CD14-positive monocyte (primary cell): ENCODE measurements around the gene GOLGA5. TPM values are rescaled to one million over a fixed set of nuclear protein-coding genes. Genes with fewer than 3 reads are reported as not detected.
A peak's percentile ranks its signal among the peaks of the same experiment; 100 is the strongest.

Source experiments
- DNase-seq, 3 donors: peaks; one replicate each; pipeline ENCODE4 v3.0.0-alpha.2; 2011 to 2022
- H2AFZ ChIP-seq: 2 replicates; pipeline ENCODE4 v1.6.0; 2012; ENCODE audit warnings: mild to moderate bottlenecking, low read depth, low read length, inconsistent platforms; ENCODE audit not compliant: insufficient read depth, poor library complexity, severe bottlenecking
- H3K27ac ChIP-seq, 2 donors: 1 replicate in 1 of 2; 2 replicates in 1 of 2; pipeline ENCODE4 v1.5.1; 2012 to 2013; ENCODE audit warnings: low read length in 2 of 2, control low read depth in 1 of 2, inconsistent platforms in 1 of 2, low read depth in 1 of 2, mild to moderate bottlenecking in 1 of 2
- H3K27me3 ChIP-seq, 2 donors: one replicate each; pipeline versions ENCODE4 v1.6.0 to v1.6.1; 2011 to 2013; ENCODE audit warnings: low read length in 2 of 2; ENCODE audit not compliant: control insufficient read depth in 2 of 2, insufficient read depth in 2 of 2
- H3K36me3 ChIP-seq, 2 donors: replicated peaks in 1 of 2; 1 replicate in 1 of 2; 2 replicates in 1 of 2; pipeline versions ENCODE4 v1.5.1 to v1.6.1; 2012 to 2013; ENCODE audit warnings: low read length in 2 of 2, control low read depth in 1 of 2, inconsistent platforms in 1 of 2, mild to moderate bottlenecking in 1 of 2; ENCODE audit not compliant: insufficient read depth in 2 of 2, control insufficient read depth in 1 of 2
- H3K4me1 ChIP-seq, 2 donors: 1 replicate in 1 of 2; 2 replicates in 1 of 2; pipeline versions ENCODE4 v1.5.1 to v1.6.1; 2012 to 2013; ENCODE audit warnings: low read length in 2 of 2, control low read depth in 1 of 2, inconsistent platforms in 1 of 2, mild to moderate bottlenecking in 1 of 2, moderate library complexity in 1 of 2; ENCODE audit not compliant: insufficient read depth in 2 of 2, control insufficient read depth in 1 of 2
- H3K4me2 ChIP-seq: replicated peaks from 2 replicates; pipeline ENCODE3; 2012; ENCODE audit warnings: low read length, moderate library complexity, mild to moderate bottlenecking; ENCODE audit not compliant: poor library complexity, severe bottlenecking; ENCODE audit errors: extremely low read depth
- H3K4me3 ChIP-seq, 3 experiments: fragments of 200-600 bp in 1 of 3; sonication (generic) in 1 of 3; replicated peaks in 1 of 3; 1 replicate in 2 of 3; 2 replicates in 1 of 3; pipeline ENCODE4 v1.5.1; 2011 to 2013; ENCODE audit warnings: low read length in 3 of 3, mild to moderate bottlenecking in 3 of 3, control low read depth in 2 of 3, low read depth in 2 of 3, inconsistent platforms in 1 of 3, moderate library complexity in 1 of 3
- H3K79me2 ChIP-seq: 2 replicates; pipeline ENCODE4 v1.6.0; 2012; ENCODE audit warnings: mild to moderate bottlenecking, control low read depth, inconsistent platforms, low read length, moderate library complexity; ENCODE audit not compliant: insufficient read depth
- H3K9ac ChIP-seq: 2 replicates; pipeline ENCODE4 v1.6.0; 2017; ENCODE audit warnings: low read length, mild to moderate bottlenecking; ENCODE audit not compliant: insufficient read depth, poor library complexity, severe bottlenecking
- H3K9me3 ChIP-seq, 2 donors: replicated peaks in 1 of 2; 1 replicate in 1 of 2; 2 replicates in 1 of 2; pipeline versions ENCODE4 v1.5.1 to v1.6.1; 2012 to 2013; ENCODE audit warnings: low read length in 2 of 2, control low read depth in 1 of 2; ENCODE audit not compliant: control insufficient read depth in 1 of 2, insufficient read depth in 1 of 2
- H4K20me1 ChIP-seq: 2 replicates; pipeline ENCODE4 v1.6.0; 2012; ENCODE audit warnings: mild to moderate bottlenecking, low read length, control low read depth, moderate library complexity; ENCODE audit not compliant: insufficient read depth
- H3K27ac Mint-ChIP-seq, 7 donors: one replicate each; pipeline ENCODE4 v1.8.0; 2020; ENCODE audit warnings: mild to moderate bottlenecking in 7 of 7, mixed read lengths in 7 of 7, moderate library complexity in 6 of 7, inconsistent platforms in 2 of 7
- H3K27me3 Mint-ChIP-seq, 3 donors: one replicate each; pipeline ENCODE4 v1.8.0; 2021 to 2022; ENCODE audit warnings: low read depth in 3 of 3, mild to moderate bottlenecking in 3 of 3, mixed read lengths in 3 of 3, moderate library complexity in 3 of 3, inconsistent platforms in 1 of 3
- H3K36me3 Mint-ChIP-seq, 2 donors: one replicate each; pipeline ENCODE4 v1.8.0; 2020; ENCODE audit warnings: mixed read lengths in 2 of 2, inconsistent platforms in 1 of 2, mild to moderate bottlenecking in 1 of 2
- H3K4me1 Mint-ChIP-seq: one replicate; pipeline ENCODE4 v1.8.0; 2020; ENCODE audit warnings: mild to moderate bottlenecking, mixed read lengths
- H3K4me3 Mint-ChIP-seq, 2 donors: one replicate each; pipeline ENCODE4 v1.8.0; 2020; ENCODE audit warnings: mild to moderate bottlenecking in 2 of 2, mixed read lengths in 2 of 2, moderate library complexity in 1 of 2
- H3K9me3 Mint-ChIP-seq, 7 donors: one replicate each; pipeline ENCODE4 v1.8.0; 2020 to 2022; ENCODE audit warnings: mixed read lengths in 7 of 7, mild to moderate bottlenecking in 6 of 7, moderate library complexity in 6 of 7, inconsistent platforms in 2 of 7
- WGBS: methylation state at CpG from one replicate; pipeline ENCODE4 v1.1.5; 2013; ENCODE audit warnings: missing lambda C conversion rate; ENCODE audit not compliant: insufficient coverage; 5-methylcytosine and 5-hydroxymethylcytosine counted together
- intact Hi-C, 2 donors: fragments of 100-400 bp; cut with micrococcal nuclease; formaldehyde crosslinking; loops; one replicate each; pipeline versions ENCODE4 v1.15.0 to v1.15.1; 2023
- polyA plus RNA-seq, 3 donors: library from polyadenylated mRNA; depleted of rRNA in 1 of 3; unstranded in 2 of 3; stranded (reverse) in 1 of 3; fragments of 300-500 nt in 2 of 3; fragments of >200 nt in 1 of 3; fragmentation: Illumina TruSeq in 2 of 3; gene quantifications; 1 replicate in 2 of 3; 2 replicates in 1 of 3; pipeline ENCODE4 v1.2.3, GENCODE V29; 2012 to 2021
- TF ChIP-seq, protein P1 (sequence below): fragments of 200-600 bp; IDR thresholded peaks from one replicate; pipeline ENCODE4 v1.8.0; 2022; ENCODE audit warnings: antibody characterized with exemption, mild to moderate bottlenecking

GOLGA5 gene
- polyA plus RNA-seq, 3 donors, result 12.4 to 19.0 (median 16.3) TPM

DNA sequence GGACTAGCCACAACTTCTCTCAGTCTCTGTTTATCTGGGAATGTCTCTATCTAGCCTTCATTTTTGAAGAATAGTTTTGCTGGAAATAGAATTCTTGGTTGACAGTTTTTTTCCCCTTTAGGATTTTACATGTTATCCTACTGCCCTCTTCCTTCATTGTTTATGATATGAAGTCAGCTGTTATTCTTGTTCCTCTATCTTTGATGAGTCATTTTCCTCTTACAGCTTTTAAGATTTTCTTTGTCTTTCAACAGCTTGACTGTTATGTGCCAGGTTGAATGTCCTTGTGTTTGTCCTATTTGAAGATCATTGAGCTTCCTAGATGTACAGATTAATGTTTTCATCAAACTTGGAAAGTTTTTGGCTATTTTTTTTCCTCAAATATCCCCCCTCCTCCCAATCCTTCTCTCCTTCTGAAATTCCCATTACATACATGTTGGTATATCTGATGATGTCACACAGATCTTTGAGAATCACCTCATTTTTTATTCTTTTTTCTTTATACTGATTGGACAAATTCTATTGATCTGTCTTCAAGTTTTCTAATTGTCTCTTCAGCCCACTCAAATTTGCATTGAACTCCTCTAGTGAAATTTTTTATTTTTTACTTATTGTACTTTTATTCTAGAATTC, 4.5 kb upstream of the GOLGA5 start:
- Mint-ChIP-seq H3K4me3 (no peak overlapping the region), H3K9me3 (peaks cover 14 to 39% (median 27%) of the 10 kb centered on the region in 7 donors), H3K27me3 (peaks cover 0 to 2% (median 0%) of the 10 kb centered on the region in 3 donors), H3K4me1 (peaks cover 28% of the 10 kb centered on the region), H3K36me3 (peaks cover 0 to 11% of the 10 kb centered on the region in 2 donors), H3K27ac (no peak overlapping the region)
- Histone ChIP-seq H3K36me3 (no peaks in the 10 kb centered on the region), H3K4me2 (no peak overlapping the region), H3K4me1 (peaks cover 14 to 40% of the 10 kb centered on the region in 2 donors), H4K20me1 (no peaks in the 10 kb centered on the region), H3K79me2 (peaks cover 5% of the 10 kb centered on the region), H3K27me3 (no peaks in the 10 kb centered on the region), H3K27ac (no peak overlapping the region), H3K9me3 (peaks cover 17 to 25% of the 10 kb centered on the region in 2 donors), H3K9ac (no peak overlapping the region), H2AFZ (no peak overlapping the region), H3K4me3 (no peak overlapping the region)
- intact Hi-C loops, result loop anchor here in 1 of 2 donors (2.0 to 10.0 kb wide), 3 partner anchors 42 to 665 kb away; partner anchors contain the start of genes CPSF2, LGMN and NDUFB1
- no peak for DNase-seq
- TF ChIP-seq, protein P1, sequence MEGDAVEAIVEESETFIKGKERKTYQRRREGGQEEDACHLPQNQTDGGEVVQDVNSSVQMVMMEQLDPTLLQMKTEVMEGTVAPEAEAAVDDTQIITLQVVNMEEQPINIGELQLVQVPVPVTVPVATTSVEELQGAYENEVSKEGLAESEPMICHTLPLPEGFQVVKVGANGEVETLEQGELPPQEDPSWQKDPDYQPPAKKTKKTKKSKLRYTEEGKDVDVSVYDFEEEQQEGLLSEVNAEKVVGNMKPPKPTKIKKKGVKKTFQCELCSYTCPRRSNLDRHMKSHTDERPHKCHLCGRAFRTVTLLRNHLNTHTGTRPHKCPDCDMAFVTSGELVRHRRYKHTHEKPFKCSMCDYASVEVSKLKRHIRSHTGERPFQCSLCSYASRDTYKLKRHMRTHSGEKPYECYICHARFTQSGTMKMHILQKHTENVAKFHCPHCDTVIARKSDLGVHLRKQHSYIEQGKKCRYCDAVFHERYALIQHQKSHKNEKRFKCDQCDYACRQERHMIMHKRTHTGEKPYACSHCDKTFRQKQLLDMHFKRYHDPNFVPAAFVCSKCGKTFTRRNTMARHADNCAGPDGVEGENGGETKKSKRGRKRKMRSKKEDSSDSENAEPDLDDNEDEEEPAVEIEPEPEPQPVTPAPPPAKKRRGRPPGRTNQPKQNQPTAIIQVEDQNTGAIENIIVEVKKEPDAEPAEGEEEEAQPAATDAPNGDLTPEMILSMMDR, result no peak

DNA sequence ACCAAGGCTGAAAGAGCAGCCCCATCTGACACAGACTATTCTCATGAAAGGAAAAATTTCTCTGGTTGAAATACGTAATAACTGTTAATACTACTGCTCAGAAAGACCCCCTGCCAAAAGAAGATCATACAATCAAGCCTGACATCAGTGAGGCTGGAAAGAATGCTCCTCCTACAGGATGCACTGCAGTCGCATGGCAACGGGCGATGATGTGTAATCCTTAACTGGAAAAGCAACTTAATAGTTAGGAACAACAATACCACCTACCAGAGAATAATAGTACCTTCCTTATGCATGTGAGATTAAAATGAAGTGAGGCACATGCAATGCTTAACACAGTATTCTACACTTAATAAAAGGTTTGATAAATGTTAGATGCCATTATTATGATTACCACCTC, 1.2 kb upstream of the GOLGA5 start:
- DNase-seq, result no peak
- Mint-ChIP-seq H3K27me3 (no peaks in the 10 kb centered on the region), H3K4me1 (peaks cover 27% of the 10 kb centered on the region), H3K27ac (peak overlapping the region in 5 of 7 donors; percentile 15 to 98 (median 50)), H3K36me3 (peaks cover 7 to 19% of the 10 kb centered on the region in 2 donors), H3K4me3 (no peak overlapping the region), H3K9me3 (peaks cover 14 to 31% (median 25%) of the 10 kb centered on the region in 7 donors)
- TF ChIP-seq, protein P1, result no peak
- Histone ChIP-seq H3K27ac (peak overlapping the region in 1 of 2 donors; percentile 97), H2AFZ (no peak overlapping the region), H3K4me1 (peaks cover 21 to 27% of the 10 kb centered on the region in 2 donors), H4K20me1 (peaks cover 7% of the 10 kb centered on the region), H3K27me3 (no peaks in the 10 kb centered on the region), H3K9me3 (peaks cover 17 to 25% of the 10 kb centered on the region in 2 donors), H3K79me2 (peaks cover 34% of the 10 kb centered on the region), H3K36me3 (peaks cover 9 to 14% of the 10 kb centered on the region in 2 donors), H3K4me3 (no peak overlapping the region), H3K9ac (no peak overlapping the region), H3K4me2 (no peak overlapping the region)
- WGBS, result 100% methylated on average over 1 of the region's 4 CpGs
- intact Hi-C loops, result loop anchor here in 1 of 2 donors (10.0 kb wide), 1 partner anchor 668 kb away; the partner anchor contains the start of genes CPSF2 and NDUFB1
